Stomach (tissue), 4 donors: ENCODE results near the gene BORCS5.

Source experiments
- CTCF ChIP-seq, 7 experiments: fragments of 450-650 bp in 4 of 7; fragments of 200-600 bp in 3 of 7; sonication (generic) in 3 of 7; IDR thresholded peaks; one replicate each; pipeline ENCODE4 v1.5.1; 2016 to 2019; ENCODE audit warnings: antibody characterized with exemption in 7 of 7, control low read depth in 2 of 7, mild to moderate bottlenecking in 1 of 7
- POLR2A ChIP-seq, 4 donors: fragments of 450-650 bp; IDR thresholded peaks; one replicate each; pipeline ENCODE4 v1.6.1; 2016; ENCODE audit warnings: antibody characterized with exemption in 4 of 4, control low read depth in 2 of 4, mild to moderate bottlenecking in 1 of 4, moderate library complexity in 1 of 4

GRCh38 chr12:12323118-12323517 is 33.8 kb upstream of the BORCS5 start:
- TF ChIP-seq CTCF (IDR thresholded peaks at IDR 0.05), result no peak
- TF ChIP-seq POLR2A (IDR thresholded peaks at IDR 0.05), result no peak
